Right lung (tissue), 10 donors: ENCODE measurements around the gene AFAP1. TPM values are rescaled to one million over a fixed set of nuclear protein-coding genes. Genes with fewer than 3 reads are reported as not detected.

Experiments used
- DNase-seq, 2 donors: peaks; one replicate each; pipeline ENCODE4 v3.0.0-alpha.2; 2013
- long read RNA-seq, 8 donors: transcript quantifications; one replicate each; lab custom pipeline, GENCODE V29; 2026
- polyA plus RNA-seq, 5 donors: library from polyadenylated mRNA; unstranded; fragments of 120-200 nt; gene quantifications; one replicate each; pipeline versions ENCODE4 v1.2.1 to v1.2.3, GENCODE V29; 2013; ENCODE audit warnings: inconsistent platforms in 1 of 5, low replicate concordance in 1 of 5; ENCODE audit not compliant: insufficient read length in 5 of 5, insufficient read depth in 1 of 5

The AFAP1 gene, protein sequence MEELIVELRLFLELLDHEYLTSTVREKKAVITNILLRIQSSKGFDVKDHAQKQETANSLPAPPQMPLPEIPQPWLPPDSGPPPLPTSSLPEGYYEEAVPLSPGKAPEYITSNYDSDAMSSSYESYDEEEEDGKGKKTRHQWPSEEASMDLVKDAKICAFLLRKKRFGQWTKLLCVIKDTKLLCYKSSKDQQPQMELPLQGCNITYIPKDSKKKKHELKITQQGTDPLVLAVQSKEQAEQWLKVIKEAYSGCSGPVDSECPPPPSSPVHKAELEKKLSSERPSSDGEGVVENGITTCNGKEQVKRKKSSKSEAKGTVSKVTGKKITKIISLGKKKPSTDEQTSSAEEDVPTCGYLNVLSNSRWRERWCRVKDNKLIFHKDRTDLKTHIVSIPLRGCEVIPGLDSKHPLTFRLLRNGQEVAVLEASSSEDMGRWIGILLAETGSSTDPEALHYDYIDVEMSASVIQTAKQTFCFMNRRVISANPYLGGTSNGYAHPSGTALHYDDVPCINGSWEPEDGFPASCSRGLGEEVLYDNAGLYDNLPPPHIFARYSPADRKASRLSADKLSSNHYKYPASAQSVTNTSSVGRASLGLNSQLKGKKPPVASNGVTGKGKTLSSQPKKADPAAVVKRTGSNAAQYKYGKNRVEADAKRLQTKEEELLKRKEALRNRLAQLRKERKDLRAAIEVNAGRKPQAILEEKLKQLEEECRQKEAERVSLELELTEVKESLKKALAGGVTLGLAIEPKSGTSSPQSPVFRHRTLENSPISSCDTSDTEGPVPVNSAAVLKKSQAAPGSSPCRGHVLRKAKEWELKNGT
- 10 to 100 TPM; 20.4 to 28.0 (median 24.3) TPM for polyA plus RNA-seq
- long read RNA-seq, donor 1, full-length matches to known transcripts, result 2 of 8 reads
- long read RNA-seq, donor 1, partial matches to known transcripts, result 6 of 8 reads
- long read RNA-seq, donor 1, other reads (novel, unspliced or antisense), result 0 of 8 reads
- long read RNA-seq, donor 2, full-length matches to known transcripts, result 8 of 8 reads
- long read RNA-seq, donor 2, partial matches to known transcripts, result 0 of 8 reads
- long read RNA-seq, donor 2, other reads (novel, unspliced or antisense), result 0 of 8 reads
- long read RNA-seq, donor 3, full-length matches to known transcripts, result 3 of 3 reads
- long read RNA-seq, donor 3, partial matches to known transcripts, result 0 of 3 reads
- long read RNA-seq, donor 3, other reads (novel, unspliced or antisense), result 0 of 3 reads
- long read RNA-seq, donor 4, full-length matches to known transcripts, result 1 of 1 reads
- long read RNA-seq, donor 4, partial matches to known transcripts, result 0 of 1 reads
- long read RNA-seq, donor 4, other reads (novel, unspliced or antisense), result 0 of 1 reads
- long read RNA-seq, donor 5, full-length matches to known transcripts, result 2 of 2 reads
- long read RNA-seq, donor 5, partial matches to known transcripts, result 0 of 2 reads
- long read RNA-seq, donor 5, other reads (novel, unspliced or antisense), result 0 of 2 reads
- long read RNA-seq, donor 6, full-length matches to known transcripts, result 3 of 3 reads
- long read RNA-seq, donor 6, partial matches to known transcripts, result 0 of 3 reads
- long read RNA-seq, donor 6, other reads (novel, unspliced or antisense), result 0 of 3 reads
- long read RNA-seq, donor 7, full-length matches to known transcripts, result 3 of 3 reads
- long read RNA-seq, donor 7, partial matches to known transcripts, result 0 of 3 reads
- long read RNA-seq, donor 7, other reads (novel, unspliced or antisense), result 0 of 3 reads
- long read RNA-seq, donor 8, full-length matches to known transcripts, result 2 of 2 reads
- long read RNA-seq, donor 8, partial matches to known transcripts, result 0 of 2 reads
- long read RNA-seq, donor 8, other reads (novel, unspliced or antisense), result 0 of 2 reads

DNA sequence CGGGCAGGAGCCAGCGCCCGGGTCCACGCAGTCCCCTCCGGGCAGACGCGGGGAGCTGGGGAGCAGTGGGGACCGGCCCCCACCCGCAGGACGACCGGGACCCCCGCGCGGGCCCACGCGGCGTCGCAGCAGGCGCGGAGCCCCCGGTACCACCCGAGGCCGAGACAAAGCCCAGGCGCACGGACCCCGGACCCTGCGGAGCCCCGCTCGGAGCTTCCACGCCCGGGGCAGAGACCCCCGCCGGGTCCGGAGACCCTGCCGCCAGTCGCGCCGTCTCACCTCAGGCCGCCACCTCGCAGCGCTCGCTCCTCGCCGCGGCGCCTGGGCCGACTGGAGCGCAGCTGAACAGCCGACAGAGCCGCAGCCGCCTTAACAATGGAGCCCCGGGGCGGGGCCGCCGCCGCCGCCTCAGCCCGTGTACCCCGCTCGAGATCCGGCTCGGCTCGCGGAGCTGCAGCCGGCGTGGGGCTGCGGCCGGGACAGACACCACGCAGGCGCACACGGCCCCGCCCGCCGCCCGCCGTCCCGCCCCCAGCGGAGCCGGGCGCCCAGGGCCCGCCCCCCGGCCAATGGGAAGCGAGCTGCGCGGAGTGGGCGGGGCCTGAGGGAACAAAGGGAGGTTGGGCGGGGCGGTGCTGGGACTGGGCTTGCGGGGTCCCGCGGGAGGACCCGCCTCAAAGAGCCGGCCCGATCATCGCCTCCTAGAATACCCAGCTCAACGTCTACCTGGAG, at the start of gene AFAP1:
AFAP1 (minus strand) TSS at position 485 of the 732 bp plus-strand sequence. CDS start 67,783 bp downstream, outside the sequence.
- peak; percentile 88 for DNase-seq

DNA sequence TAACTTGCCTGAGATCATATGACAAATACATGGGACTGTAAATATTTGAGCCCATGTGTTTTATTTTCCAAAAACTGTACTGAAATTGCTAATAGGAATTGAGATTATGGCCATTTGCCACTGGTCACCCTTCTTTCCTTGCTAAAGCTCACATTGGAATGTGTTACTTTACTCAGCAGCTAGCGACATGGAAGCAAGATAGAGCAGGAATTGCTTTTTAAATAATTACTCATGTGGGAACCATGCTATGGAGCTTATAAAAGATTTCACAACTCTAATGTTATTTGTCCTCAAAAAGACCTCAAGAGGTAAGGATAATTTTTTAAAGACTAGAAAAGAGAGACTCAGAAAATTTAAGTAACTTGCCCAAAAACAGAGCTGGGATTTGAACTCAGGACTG, 48.8 kb upstream of the AFAP1 start:
- no peak for DNase-seq

DNA sequence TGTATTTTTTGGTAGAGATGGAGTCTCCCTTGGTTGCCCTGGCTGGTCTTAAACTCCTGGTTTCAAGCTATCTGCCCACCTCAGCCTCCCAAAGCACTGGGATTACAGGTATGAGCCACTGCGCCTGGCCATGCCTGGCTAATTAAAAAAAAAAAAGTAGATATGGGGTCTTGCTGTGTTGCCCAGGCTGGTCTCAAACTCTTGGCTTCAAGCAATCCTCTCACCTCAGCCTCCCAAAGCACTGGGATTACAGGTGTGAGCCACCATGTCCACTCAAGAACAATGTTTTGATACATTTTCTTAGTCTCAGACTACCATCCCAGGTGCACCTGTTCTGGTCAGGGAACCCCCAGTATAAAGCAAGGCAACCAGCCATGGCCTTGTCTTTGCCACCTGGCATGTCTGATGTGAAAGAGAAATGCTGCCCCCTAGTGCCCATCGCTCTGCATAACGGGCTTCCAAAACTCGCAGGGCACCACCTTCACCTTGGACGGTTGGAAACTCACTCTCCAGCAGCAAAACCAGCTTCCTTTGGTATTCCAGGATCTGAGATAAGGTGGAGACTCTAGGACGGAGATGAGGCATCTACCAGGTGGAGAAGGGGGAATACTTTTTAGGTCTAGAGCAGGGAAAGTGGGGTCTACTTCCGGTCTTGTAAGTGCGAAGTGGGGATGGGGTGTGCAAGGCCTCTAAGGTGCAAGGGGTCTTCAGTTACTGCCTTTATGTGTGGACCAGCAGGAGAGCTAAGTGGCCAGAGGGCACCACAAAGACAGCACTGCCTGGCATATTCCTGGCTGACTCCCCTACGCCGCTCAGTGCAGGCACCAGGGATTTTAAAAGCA, 47.7 kb upstream of the AFAP1 start:
- peak in 1 of 2 donors; percentile 61 for DNase-seq

DNA sequence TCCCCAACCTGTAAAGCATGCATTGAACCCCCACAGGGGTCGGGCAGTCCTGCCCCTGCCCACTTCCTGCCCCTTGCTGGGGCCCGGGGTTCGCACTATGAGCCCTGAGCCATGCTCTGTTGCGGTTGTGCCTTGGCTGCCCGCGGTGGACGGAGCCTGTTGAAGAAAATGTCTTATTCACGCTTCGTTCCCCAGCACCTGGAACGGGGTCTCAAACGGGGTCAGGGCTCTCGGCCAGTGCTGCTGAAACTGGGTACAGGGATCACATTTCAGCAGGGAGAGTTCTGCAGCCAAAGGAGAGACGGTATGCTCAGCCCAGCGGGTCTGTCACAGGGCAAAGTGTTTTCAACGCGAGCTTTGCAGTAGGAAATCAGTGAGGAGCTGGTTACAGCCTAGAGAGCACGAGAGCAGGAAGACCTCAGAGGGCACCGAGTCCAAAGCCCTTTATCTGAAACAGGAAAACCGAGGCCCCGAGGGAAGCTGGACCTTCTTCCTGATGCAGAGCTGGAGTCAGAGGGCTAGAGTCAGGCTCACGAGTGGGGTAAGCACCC, 46.3 kb upstream of the AFAP1 start:
- DNase-seq, result no peak

DNA sequence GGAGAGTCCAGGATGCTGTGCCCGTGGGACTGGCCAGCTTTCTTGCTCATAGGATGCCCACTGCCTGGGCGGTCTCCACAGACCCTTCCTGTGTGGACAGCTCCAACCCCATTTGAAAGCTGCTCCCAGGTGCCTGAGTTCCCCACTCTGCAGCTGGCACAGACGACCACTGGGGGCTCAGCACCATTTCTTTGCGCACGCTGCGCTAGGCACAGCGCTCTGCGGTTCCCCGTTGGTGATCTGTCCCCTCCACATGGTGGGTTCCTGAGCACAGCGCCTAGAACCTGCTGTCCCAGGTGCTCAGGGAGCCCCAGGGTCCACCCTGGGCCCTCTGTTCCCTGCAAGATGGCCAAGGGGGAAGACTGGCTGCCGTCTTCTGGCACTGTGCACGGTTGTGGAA, 45.4 kb upstream of the AFAP1 start:
- DNase-seq, result no peak

DNA sequence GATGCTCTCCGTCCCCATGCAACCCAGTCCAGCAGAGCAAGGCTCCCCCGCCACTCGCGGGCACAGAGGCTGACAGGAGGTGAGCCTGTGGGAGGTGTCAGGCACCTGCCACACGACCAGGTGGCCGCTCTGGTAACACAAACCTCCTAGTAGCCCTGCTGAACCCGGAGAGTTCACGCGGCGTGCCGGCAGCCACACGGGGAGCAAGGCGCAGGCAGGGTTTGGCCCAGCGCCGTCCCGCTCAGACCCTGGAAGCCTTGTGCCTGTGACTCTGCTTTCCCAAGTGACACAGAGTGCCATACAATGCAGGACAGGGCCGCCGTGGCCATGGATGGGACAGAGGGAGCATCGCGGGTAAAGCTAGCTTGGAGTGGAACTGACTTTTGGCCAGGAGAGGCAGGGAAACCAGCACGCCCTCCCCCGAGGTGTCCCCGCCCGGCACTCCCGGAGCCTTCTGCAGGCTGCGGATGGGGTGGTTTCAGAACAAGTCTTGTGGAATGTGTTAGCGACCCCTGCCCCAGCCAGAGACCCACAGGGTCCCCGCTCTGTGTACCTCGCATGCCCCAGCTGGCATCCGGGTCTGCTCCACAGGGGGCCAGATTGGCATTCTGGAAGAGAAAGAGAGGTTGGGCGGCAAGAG, 44.7 kb upstream of the AFAP1 start:
- DNase-seq, result no peak

DNA sequence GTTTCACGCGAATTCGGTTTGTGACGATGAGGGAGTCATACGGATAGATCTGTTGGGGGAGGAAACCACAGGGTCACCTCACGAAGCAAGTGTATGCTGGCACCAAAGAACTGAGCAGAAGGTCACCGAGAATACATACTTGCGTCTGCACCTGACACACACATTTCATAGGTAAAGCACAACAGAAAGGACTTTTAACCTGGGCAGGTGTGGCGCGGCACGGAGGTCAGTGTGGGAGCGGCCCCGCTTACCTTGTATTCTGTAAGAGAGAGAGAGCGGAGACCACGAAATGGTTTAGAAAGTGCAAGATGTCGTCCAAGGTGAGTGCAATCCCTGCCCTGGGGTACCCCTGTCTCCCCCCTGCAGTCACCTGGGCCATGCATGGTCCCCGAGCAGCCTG, 43.6 kb upstream of the AFAP1 start:
- no peak for DNase-seq

DNA sequence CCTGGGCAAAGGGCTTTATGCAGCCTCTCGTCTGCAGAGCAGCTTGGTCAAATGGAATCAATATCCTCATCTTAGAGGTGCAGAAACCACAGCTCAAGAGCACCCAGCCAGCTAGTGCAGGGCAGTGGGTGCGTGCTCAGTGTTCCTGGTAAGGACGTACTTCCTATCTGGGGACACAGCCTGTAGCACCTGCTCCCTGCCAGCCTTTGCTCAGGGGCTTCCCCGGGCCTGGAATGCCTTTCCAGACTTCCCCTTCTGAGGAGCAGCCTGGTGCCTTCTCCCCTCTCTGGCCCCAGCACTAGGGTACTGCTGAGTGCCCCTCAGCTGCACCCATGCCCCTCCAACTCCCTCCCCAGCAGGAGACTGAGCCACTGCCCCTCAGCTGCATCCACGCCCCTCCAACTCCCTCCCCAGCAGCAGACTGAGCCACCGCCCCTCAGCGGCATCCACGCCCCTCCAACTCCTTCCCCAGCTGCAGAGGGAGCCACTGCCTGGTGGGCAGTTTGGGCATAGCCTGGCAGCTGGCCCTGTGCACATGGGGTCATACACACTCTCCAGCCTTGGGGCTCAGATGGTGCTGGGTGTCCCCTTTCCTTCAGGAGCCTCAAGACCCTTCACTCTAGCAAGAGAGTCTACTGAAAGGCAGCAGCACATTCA, 42.2 kb upstream of the AFAP1 start:
- DNase-seq, result no peak

DNA sequence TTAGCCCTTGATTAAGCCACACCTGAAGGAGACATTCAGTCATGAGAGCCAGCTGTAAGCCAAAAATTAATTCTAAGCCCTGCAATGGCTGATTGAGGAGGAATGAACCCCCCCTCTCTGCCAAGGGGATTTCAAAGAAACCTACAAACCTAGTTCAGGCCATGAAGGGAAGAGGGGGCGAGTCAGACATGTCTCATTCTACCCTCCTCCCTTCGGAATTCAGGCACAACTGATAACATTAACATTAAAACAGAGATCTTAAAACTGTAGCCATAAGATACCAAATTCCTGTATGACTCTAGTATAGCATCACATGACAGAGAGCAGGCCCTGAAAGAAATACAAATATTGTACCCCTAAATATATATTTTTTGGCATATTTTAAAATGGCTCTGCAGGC, 40.4 kb upstream of the AFAP1 start:
- no peak for DNase-seq

DNA sequence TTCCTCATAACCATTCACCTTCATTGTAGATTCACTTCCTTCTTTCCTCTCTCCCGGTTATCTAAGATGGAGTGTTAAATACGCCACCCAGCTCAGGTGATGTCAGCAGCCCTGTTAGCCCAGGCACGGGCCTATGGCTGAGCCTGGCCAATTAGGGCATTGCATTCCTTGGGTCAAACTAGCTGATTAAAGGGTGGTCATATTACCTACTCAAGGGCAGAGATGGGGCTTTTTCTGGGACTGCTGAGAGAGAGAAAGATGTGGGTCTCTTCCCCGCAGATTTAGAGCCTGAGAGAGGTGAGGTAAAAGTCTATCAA, 39.9 kb upstream of the AFAP1 start:
- DNase-seq, result no peak

DNA sequence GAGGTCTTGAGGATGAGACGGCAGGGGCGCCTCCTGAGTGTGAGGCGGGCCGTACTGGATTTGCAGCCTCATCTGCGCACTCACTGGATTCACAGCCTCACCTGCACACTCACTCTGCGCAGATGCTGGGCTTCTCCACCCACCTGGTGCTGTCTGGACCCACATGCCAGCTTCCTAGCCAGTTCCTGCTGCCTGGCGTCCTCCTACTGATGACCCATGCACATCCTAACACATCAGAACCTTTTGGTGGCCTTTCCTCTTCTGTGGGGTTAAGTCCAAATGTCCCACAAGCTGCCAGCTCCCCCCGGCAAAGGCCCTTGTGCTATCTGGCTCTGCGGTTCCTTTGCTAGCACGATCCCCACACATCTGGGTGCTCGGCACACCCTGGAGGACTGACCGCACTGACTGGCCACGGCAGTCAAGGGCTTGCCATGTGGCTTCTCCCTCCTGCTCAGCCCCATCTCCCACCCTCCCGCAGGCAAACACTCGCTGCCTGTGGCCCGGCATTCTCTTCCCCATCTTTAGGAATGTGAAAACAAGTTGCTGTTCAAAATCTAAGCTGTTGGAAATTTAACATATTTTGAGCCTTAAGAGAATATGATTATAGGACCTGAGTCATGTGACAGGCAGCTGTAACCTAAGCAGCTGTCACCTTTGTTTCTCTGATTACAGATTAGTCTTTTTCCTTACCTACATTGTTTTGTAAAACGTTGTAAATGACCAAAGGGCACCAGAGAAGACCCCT, 39.4 kb upstream of the AFAP1 start:
- no peak for DNase-seq

DNA sequence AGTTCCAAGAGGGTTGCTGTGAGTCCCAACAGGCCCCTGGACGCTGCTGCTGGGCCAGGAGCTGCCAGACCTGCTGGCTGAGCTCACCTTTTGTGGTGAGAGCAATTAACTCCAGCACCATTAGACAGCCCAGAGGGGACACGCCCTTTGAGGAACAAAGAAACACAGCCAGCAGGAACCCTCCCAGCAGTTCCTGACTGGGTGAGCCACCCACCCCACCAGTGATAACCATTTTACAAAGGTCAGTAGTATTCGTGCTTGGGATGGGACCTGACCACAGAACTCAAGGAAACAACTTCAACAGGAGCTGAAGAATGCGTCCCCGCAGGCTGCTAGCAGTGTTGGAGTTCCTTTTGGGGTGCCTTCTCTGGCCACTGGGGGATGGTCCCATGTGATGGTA, 38.8 kb upstream of the AFAP1 start:
- no peak for DNase-seq

DNA sequence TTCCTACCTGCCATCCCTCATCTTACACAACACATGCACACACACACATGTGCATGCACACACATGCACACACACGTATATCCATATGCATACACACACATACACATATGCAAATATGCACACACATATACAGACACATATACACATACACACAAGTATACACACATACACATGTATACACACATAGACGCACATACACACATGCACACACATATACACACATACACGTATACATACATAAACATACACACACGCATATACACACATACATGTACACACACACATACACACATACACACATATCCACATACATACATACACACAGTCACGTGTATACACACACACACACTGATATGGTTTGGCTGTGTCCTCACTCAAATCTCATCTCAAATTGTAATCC, 37.0 kb upstream of the AFAP1 start:
- DNase-seq, result no peak

DNA sequence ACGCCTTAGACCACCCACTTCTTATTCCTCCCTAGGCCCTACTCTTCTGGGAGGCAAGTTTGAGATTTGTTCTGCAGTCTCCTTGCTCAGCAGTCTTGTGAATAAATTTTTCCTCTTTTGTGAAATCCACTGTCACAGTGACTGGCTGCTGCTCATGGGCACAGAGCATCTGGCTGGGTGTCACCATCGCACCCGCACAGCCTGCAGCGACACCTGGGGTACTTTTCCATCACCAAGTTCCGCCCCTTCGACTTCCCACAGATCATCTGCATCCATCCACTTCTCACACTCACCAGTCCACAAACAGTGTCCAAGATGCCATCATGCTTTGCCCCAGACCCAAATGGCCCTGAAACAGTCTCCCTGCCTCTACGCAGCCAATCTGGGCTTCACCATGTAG, 36.4 kb upstream of the AFAP1 start:
- DNase-seq, result no peak

DNA sequence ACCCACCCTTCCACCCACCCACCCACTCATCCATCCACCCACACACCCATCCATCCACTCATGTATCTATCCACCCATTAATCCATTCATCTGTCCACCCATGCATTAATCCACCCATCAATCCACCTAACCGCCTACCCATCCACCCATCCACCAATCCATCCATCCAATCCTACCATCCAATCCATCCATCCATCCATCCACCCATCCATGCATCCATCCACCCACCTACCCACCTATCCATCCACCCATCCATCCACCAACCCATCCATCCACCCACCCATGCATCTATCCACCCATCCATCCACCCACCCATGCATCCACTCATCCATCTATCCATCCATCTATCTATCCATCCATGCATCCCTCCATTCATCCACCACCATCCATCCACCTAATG, 34.8 kb upstream of the AFAP1 start:
- no peak for DNase-seq

DNA sequence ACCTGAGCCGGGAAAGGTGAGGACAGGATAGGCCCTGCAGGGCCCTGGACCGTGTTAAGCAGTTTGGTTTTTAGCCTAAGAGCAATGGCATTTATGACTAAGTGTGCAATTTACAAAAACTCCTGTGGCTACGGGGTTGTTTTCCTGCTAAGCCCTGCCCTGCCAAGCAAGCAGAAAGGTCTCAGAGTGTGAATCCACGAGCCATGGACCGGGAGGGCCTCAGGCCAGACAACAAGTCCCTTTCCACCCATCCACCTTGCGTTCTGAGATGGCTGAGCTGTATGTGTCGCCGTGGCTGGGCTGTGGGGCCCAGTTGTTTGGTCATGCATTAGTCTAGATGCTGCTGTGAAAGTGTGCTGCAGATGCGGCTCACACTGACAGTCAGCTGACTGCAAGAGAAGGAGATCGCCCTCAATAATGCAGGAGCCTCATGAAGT, 33.9 kb upstream of the AFAP1 start:
- no peak for DNase-seq
